Measurements from ENCODE around the gene CDH11. TPM values are rescaled to one million over a fixed set of nuclear protein-coding genes. Genes with fewer than 3 reads are reported as not detected.

The CDH11 gene
- total and polyA plus RNA-seq, 2 donors (not counting 1 experiment from before 2014, with no cell fraction given) = 220 to 335 TPM

GRCh38 chr16:65012357-65012756, 109.5 kb downstream of the CDH11 start:
- Histone ChIP-seq H3K27ac (ENCODE audit: insufficient read depth, low read length) (no peak overlapping the region), H3K27me3 (ENCODE audit: control insufficient read depth, insufficient read depth, low read length) (no peaks in the 10 kb centered on the region), H3K9me3 (ENCODE audit: control insufficient read depth, insufficient read depth, low read depth, low read length) (no peaks in the 10 kb centered on the region), H3K9ac (ENCODE audit: insufficient read depth, low read length) (no peak overlapping the region), H2AFZ (ENCODE audit: low read length) (no peak overlapping the region), H3K4me1 (ENCODE audit: control insufficient read depth, extremely low read depth, insufficient read depth, low read length) (no peaks in the 10 kb centered on the region), H4K20me1 (ENCODE audit: control insufficient read depth, extremely low read depth, insufficient read depth, low read length) (no peaks in the 10 kb centered on the region), H3K36me3 (ENCODE audit: control insufficient read depth, insufficient read depth, low read length) (no peaks in the 10 kb centered on the region), H3K79me2 (ENCODE audit: control insufficient read depth, insufficient read depth, low read length) (no peaks in the 10 kb centered on the region), H3K4me2 (ENCODE audit: extremely low read depth, insufficient read depth, low read length) (no peak overlapping the region), H3K4me3 (replicated peaks in 1 of 4; ENCODE audit: control extremely low read depth in 1 of 4, insufficient read depth in 1 of 4, low read depth in 3 of 4, low read length in 4 of 4) (no peak overlapping the region)
- peak; percentile 34 to 88 for DNase-seq (ENCODE audit: low read depth in 2 of 2)
- TF ChIP-seq CTCF (conservative IDR thresholded peaks at IDR 0.05 in 1 of 2, IDR thresholded peaks at IDR 0.05 in 1 of 2; ENCODE audit: low read depth in 1 of 2, low read length in 2 of 2) (no peak), EZH2 (IDR thresholded peaks at IDR 0.05; ENCODE audit: low read length, missing control alignments) (no peak)

DNA sequence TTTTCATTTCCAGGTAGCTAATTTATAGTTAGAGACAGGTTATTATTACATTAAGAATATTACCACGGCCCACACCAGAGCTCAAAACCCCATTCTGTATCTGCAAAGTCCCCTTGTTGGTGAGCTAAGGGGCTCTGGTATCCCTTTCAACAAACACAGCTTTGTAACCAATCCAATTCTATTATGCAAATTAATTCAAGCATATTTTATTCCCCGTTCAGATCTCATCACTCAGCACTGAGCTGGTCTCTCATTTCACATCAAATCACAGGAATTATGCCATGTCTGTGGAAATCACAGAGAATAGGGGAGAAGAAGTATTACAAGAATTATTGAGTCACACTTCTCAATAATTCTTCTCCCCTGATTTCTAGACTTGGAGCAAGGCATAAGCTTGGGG, 111.7 kb downstream of the CDH11 start:
- Histone ChIP-seq H3K9me3 (ENCODE audit: control insufficient read depth, insufficient read depth, low read depth, low read length) (no peaks in the 10 kb centered on the region), H3K9ac (ENCODE audit: insufficient read depth, low read length) (no peak overlapping the region), H3K79me2 (ENCODE audit: control insufficient read depth, insufficient read depth, low read length) (no peaks in the 10 kb centered on the region), H3K27ac (ENCODE audit: insufficient read depth, low read length) (no peak overlapping the region), H3K4me3 (replicated peaks in 1 of 4; ENCODE audit: control extremely low read depth in 1 of 4, insufficient read depth in 1 of 4, low read depth in 3 of 4, low read length in 4 of 4) (no peak overlapping the region), H3K27me3 (ENCODE audit: control insufficient read depth, insufficient read depth, low read length) (no peaks in the 10 kb centered on the region), H3K36me3 (ENCODE audit: control insufficient read depth, insufficient read depth, low read length) (peaks cover 2% of the 10 kb centered on the region), H3K4me1 (ENCODE audit: control insufficient read depth, extremely low read depth, insufficient read depth, low read length) (no peaks in the 10 kb centered on the region), H3K4me2 (ENCODE audit: extremely low read depth, insufficient read depth, low read length) (no peak overlapping the region), H2AFZ (ENCODE audit: low read length) (no peak overlapping the region), H4K20me1 (ENCODE audit: control insufficient read depth, extremely low read depth, insufficient read depth, low read length) (no peaks in the 10 kb centered on the region)
- peak in 1 of 2 donors; percentile 20 for DNase-seq (ENCODE audit: low read depth in 2 of 2)
- no peak for TF ChIP-seq EZH2 (IDR thresholded peaks at IDR 0.05; ENCODE audit: low read length, missing control alignments)

GRCh38 chr16:65005696-65006095, 116.2 kb downstream of the CDH11 start:
- Histone ChIP-seq H3K79me2 (ENCODE audit: control insufficient read depth, insufficient read depth, low read length) (no peaks in the 10 kb centered on the region), H3K27ac (ENCODE audit: insufficient read depth, low read length) (no peak overlapping the region), H4K20me1 (ENCODE audit: control insufficient read depth, extremely low read depth, insufficient read depth, low read length) (no peaks in the 10 kb centered on the region), H2AFZ (ENCODE audit: low read length) (no peak overlapping the region), H3K4me3 (replicated peaks in 1 of 4; ENCODE audit: control extremely low read depth in 1 of 4, insufficient read depth in 1 of 4, low read depth in 3 of 4, low read length in 4 of 4) (no peak overlapping the region), H3K4me1 (ENCODE audit: control insufficient read depth, extremely low read depth, insufficient read depth, low read length) (no peaks in the 10 kb centered on the region), H3K9ac (ENCODE audit: insufficient read depth, low read length) (no peak overlapping the region), H3K36me3 (ENCODE audit: control insufficient read depth, insufficient read depth, low read length) (peaks cover 4% of the 10 kb centered on the region), H3K27me3 (ENCODE audit: control insufficient read depth, insufficient read depth, low read length) (no peaks in the 10 kb centered on the region), H3K9me3 (ENCODE audit: control insufficient read depth, insufficient read depth, low read depth, low read length) (no peaks in the 10 kb centered on the region), H3K4me2 (ENCODE audit: extremely low read depth, insufficient read depth, low read length) (no peak overlapping the region)
- DNase-seq (ENCODE audit: low read depth in 2 of 2) = no peak
- TF ChIP-seq CTCF (conservative IDR thresholded peaks at IDR 0.05 in 1 of 2, IDR thresholded peaks at IDR 0.05 in 1 of 2; ENCODE audit: low read depth in 1 of 2, low read length in 2 of 2) (no peak), EZH2 (IDR thresholded peaks at IDR 0.05; ENCODE audit: low read length, missing control alignments) (no peak)
